ENCODE results near the gene MEG3.

The MEG3 gene

GRCh38 chr14:100777818-100778525 is 47.9 kb upstream of the MEG3 start:
- no peak overlapping the region for H3K4me2 ChIP-seq (ENCODE audit: low read depth, low read length, poor library complexity, severe bottlenecking)
- H3K27me3 ChIP-seq (ENCODE audit: low read length), result no peaks in the 10 kb centered on the region
- H3F3A ChIP-seq (ENCODE audit: insufficient read depth), result no peaks in the 10 kb centered on the region
- H3K9me3 ChIP-seq (ENCODE audit: insufficient read depth, low read length), result no peaks in the 10 kb centered on the region
- no peaks in the 10 kb centered on the region for H4K20me1 ChIP-seq (ENCODE audit: low read depth, low read length)
- H2AFZ ChIP-seq (ENCODE audit: low read depth, low read length, severe bottlenecking), result no peak overlapping the region
- H3K36me3 ChIP-seq (ENCODE audit: low read length), result no peaks in the 10 kb centered on the region
- H3K9ac ChIP-seq (ENCODE audit: low read length), result no peak overlapping the region
- no peaks in the 10 kb centered on the region for H3K9me2 ChIP-seq (replicated peaks; ENCODE audit: insufficient read depth, low read length)
- TF ChIP-seq, protein P1, sequence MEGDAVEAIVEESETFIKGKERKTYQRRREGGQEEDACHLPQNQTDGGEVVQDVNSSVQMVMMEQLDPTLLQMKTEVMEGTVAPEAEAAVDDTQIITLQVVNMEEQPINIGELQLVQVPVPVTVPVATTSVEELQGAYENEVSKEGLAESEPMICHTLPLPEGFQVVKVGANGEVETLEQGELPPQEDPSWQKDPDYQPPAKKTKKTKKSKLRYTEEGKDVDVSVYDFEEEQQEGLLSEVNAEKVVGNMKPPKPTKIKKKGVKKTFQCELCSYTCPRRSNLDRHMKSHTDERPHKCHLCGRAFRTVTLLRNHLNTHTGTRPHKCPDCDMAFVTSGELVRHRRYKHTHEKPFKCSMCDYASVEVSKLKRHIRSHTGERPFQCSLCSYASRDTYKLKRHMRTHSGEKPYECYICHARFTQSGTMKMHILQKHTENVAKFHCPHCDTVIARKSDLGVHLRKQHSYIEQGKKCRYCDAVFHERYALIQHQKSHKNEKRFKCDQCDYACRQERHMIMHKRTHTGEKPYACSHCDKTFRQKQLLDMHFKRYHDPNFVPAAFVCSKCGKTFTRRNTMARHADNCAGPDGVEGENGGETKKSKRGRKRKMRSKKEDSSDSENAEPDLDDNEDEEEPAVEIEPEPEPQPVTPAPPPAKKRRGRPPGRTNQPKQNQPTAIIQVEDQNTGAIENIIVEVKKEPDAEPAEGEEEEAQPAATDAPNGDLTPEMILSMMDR (IDR thresholded peaks at IDR 0.05; ENCODE audit: insufficient read depth, low read length, poor library complexity, severe bottlenecking), result no peak
- no peak for TF ChIP-seq EZH2phosphoT487 (conservative IDR thresholded peaks at IDR 0.05; ENCODE audit: low read length)
- no peak overlapping the region for H3K4me3 ChIP-seq (ENCODE audit: insufficient read depth, low read length, poor library complexity, severe bottlenecking)
- no peaks in the 10 kb centered on the region for H3K79me2 ChIP-seq (ENCODE audit: insufficient read depth, low read length)
- H3K27ac ChIP-seq (ENCODE audit: low read depth, low read length), result no peak overlapping the region

- no peak overlapping the region for H3K9ac ChIP-seq (ENCODE audit: low read length)
- H3K9me3 ChIP-seq (ENCODE audit: insufficient read depth, low read length), result no peaks in the 10 kb centered on the region
- no peak overlapping the region for H3K4me2 ChIP-seq (ENCODE audit: low read depth, low read length, poor library complexity, severe bottlenecking)
- H3K27me3 ChIP-seq (ENCODE audit: low read length), result no peaks in the 10 kb centered on the region
- no peak overlapping the region for H2AFZ ChIP-seq (ENCODE audit: low read depth, low read length, severe bottlenecking)
- H3K4me3 ChIP-seq (ENCODE audit: insufficient read depth, low read length, poor library complexity, severe bottlenecking), result no peak overlapping the region
- no peak for TF ChIP-seq EZH2phosphoT487 (conservative IDR thresholded peaks at IDR 0.05; ENCODE audit: low read length)
- TF ChIP-seq, protein P1 (IDR thresholded peaks at IDR 0.05; ENCODE audit: insufficient read depth, low read length, poor library complexity, severe bottlenecking), result no peak
- H3F3A ChIP-seq (ENCODE audit: insufficient read depth), result no peaks in the 10 kb centered on the region
- no peaks in the 10 kb centered on the region for H3K9me2 ChIP-seq (replicated peaks; ENCODE audit: insufficient read depth, low read length)
- H3K36me3 ChIP-seq (ENCODE audit: low read length), result no peaks in the 10 kb centered on the region
- H4K20me1 ChIP-seq (ENCODE audit: low read depth, low read length), result no peaks in the 10 kb centered on the region
- H3K79me2 ChIP-seq (ENCODE audit: insufficient read depth, low read length), result no peaks in the 10 kb centered on the region
- H3K27ac ChIP-seq (ENCODE audit: low read depth, low read length), result no peak overlapping the region
Measured at GRCh38 chr14:100778526-100778882, 47.4 kb upstream of the MEG3 start.

DNA sequence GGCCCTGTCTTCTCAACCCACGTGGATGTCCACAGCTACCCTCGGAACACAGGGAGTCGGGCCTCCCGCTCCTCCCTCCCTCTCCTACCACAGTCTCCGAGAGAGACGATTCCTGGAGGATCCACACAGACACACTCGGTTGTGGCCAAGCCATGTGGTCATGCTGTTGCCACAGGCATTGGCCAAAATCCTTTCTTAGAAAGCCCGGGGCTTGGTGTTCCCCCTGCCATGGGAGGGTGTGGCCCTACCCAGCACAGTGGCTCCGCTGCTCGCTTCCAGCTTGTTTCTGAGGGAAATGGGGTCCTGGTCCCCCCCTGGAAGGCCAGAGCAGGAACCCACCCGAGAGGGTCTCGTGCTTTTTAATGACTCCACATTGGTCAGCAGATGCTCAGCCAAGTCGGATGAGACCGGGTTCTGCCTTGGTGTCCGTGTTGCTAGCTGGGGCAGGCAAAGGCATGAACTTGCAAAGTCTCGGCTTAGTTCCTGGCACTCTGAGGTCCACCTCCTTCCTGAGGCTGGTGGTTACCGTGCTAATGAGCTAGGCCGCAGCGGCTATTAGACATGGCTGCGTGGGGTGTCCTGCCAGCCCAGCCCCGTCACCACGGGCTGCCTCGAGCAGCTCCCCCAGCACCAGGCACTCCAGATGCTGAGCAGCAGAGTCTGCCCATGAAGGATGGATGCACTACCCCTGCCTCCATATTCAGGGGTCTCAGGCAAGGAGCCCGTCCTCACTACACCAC is 46.8 kb upstream of the MEG3 start:
- H3K36me3 ChIP-seq (ENCODE audit: low read length), result no peaks in the 10 kb centered on the region
- TF ChIP-seq EZH2phosphoT487 (conservative IDR thresholded peaks at IDR 0.05; ENCODE audit: low read length), result no peak
- TF ChIP-seq, protein P1 (IDR thresholded peaks at IDR 0.05; ENCODE audit: insufficient read depth, low read length, poor library complexity, severe bottlenecking), result no peak
- H3K9ac ChIP-seq (ENCODE audit: low read length), result no peak overlapping the region
- H3F3A ChIP-seq (ENCODE audit: insufficient read depth), result no peaks in the 10 kb centered on the region
- no peaks in the 10 kb centered on the region for H3K79me2 ChIP-seq (ENCODE audit: insufficient read depth, low read length)
- H4K20me1 ChIP-seq (ENCODE audit: low read depth, low read length), result no peaks in the 10 kb centered on the region
- H3K9me2 ChIP-seq (replicated peaks; ENCODE audit: insufficient read depth, low read length), result no peaks in the 10 kb centered on the region
- H3K4me3 ChIP-seq (ENCODE audit: insufficient read depth, low read length, poor library complexity, severe bottlenecking), result no peak overlapping the region
- H3K9me3 ChIP-seq (ENCODE audit: insufficient read depth, low read length), result no peaks in the 10 kb centered on the region
- no peak overlapping the region for H3K27ac ChIP-seq (ENCODE audit: low read depth, low read length)
- no peaks in the 10 kb centered on the region for H3K27me3 ChIP-seq (ENCODE audit: low read length)
- H2AFZ ChIP-seq (ENCODE audit: low read depth, low read length, severe bottlenecking), result no peak overlapping the region
- H3K4me2 ChIP-seq (ENCODE audit: low read depth, low read length, poor library complexity, severe bottlenecking), result no peak overlapping the region
